H1 (cell line): ENCODE results near the gene YLPM1. TPM values are rescaled to one million over a fixed set of nuclear protein-coding genes. Genes with fewer than 3 reads are reported as not detected.

ENCODE experiments used
- CTCF ChIA-PET: fragments of 300-600 bp; sonication (Branson Sonifier 250); formaldehyde crosslinking; loops from one replicate; lab custom pipeline; 2021; ENCODE audit not compliant: partially characterized antibody; lab: Charles Lee
- POLR2A ChIA-PET: fragments of 300-600 bp; sonication (Branson Sonifier 250); formaldehyde crosslinking; loops from one replicate; lab custom pipeline; 2021; ENCODE audit warnings: inconsistent platforms; ENCODE audit not compliant: partially characterized antibody; lab: Charles Lee
- DNase-seq, 2 experiments: peaks; one replicate each; pipeline versions ENCODE4 v3.0.0 to v3.0.0-alpha.2; 2010 to 2022; ENCODE audit warnings: low spot score in 2 of 2, low read depth in 1 of 2, mixed read lengths in 1 of 2
- FAIRE-seq: peaks from 2 replicates; lab custom pipeline; 2011; peaks lifted over from hg19 to GRCh38; lab: Jason Lieb, UNC
- H2AFZ ChIP-seq: 2 replicates; pipeline ENCODE4 v1.8.1; 2012; ENCODE audit warnings: low read length, inconsistent platforms
- H2AK5ac ChIP-seq: 2 replicates; pipeline ENCODE4 v1.6.1; 2013; ENCODE audit warnings: low read depth, low read length
- H2BK120ac ChIP-seq: replicated peaks from 2 replicates; pipeline ENCODE3; 2013; ENCODE audit warnings: low read depth, low read length, inconsistent platforms
- H2BK12ac ChIP-seq: 2 replicates; pipeline ENCODE4 v1.6.1; 2013; ENCODE audit warnings: low read depth, low read length
- H2BK15ac ChIP-seq: 2 replicates; pipeline ENCODE4 v1.6.1; 2013; ENCODE audit warnings: low read length
- H2BK20ac ChIP-seq: 2 replicates; pipeline ENCODE4 v1.6.1; 2013; ENCODE audit warnings: low read length
- H2BK5ac ChIP-seq: 2 replicates; pipeline ENCODE4 v1.6.1; 2013; ENCODE audit warnings: low read depth, low read length
- H3K14ac ChIP-seq: 2 replicates; pipeline ENCODE4 v1.6.1; 2013; ENCODE audit warnings: inconsistent platforms; ENCODE audit not compliant: insufficient read length
- H3K18ac ChIP-seq: 2 replicates; pipeline ENCODE4 v1.6.1; 2013; ENCODE audit warnings: low read length; ENCODE audit errors: extremely low read depth
- H3K23ac ChIP-seq: 2 replicates; pipeline ENCODE4 v1.6.1; 2013; ENCODE audit warnings: inconsistent platforms; ENCODE audit not compliant: insufficient read length
- H3K23me2 ChIP-seq: 2 replicates; pipeline ENCODE4 v1.6.1; 2013; ENCODE audit warnings: low read depth, low read length
- H3K27ac ChIP-seq: 2 replicates; pipeline ENCODE4 v1.6.1; 2011; ENCODE audit warnings: low read depth, low read length, inconsistent platforms
- H3K27me3 ChIP-seq, 4 experiments: replicated peaks in 1 of 4; 1 replicate in 1 of 4; 2 replicates in 3 of 4; pipeline versions ENCODE4 v1.6.1 to v1.8.1; 2011 to 2013; ENCODE audit warnings: low read length in 3 of 4, mild to moderate bottlenecking in 3 of 4, inconsistent platforms in 2 of 4, mixed read lengths in 2 of 4, moderate library complexity in 1 of 4; ENCODE audit not compliant: control insufficient read depth in 3 of 4, insufficient read depth in 3 of 4; ENCODE audit errors: extremely low read depth in 1 of 4
- H3K36me3 ChIP-seq, 4 experiments: 2 replicates each; pipeline versions ENCODE4 v1.6.1 to v1.8.1; 2011 to 2013; ENCODE audit warnings: mild to moderate bottlenecking in 4 of 4, low read length in 3 of 4, moderate library complexity in 2 of 4, control low read depth in 1 of 4, inconsistent platforms in 1 of 4; ENCODE audit not compliant: insufficient read depth in 4 of 4, control insufficient read depth in 2 of 4
- H3K4ac ChIP-seq: replicated peaks from 2 replicates; pipeline ENCODE3; 2013; ENCODE audit warnings: low read length, low read depth, mixed read lengths, inconsistent platforms; ENCODE audit not compliant: insufficient read length
- H3K4me1 ChIP-seq, 4 experiments: replicated peaks in 1 of 4; 1 replicate in 1 of 4; 2 replicates in 3 of 4; pipeline versions ENCODE4 v1.6.1 to v1.8.1; 2011 to 2013; ENCODE audit warnings: low read length in 3 of 4, inconsistent platforms in 2 of 4, mixed read lengths in 1 of 4; ENCODE audit not compliant: insufficient read depth in 4 of 4, control insufficient read depth in 3 of 4
- H3K4me2 ChIP-seq, 2 experiments: 2 replicates each; pipeline versions ENCODE4 v1.6.1 to v1.8.1; 2011 to 2013; ENCODE audit warnings: low read depth in 2 of 2, low read length in 2 of 2, control low read depth in 1 of 2, inconsistent platforms in 1 of 2, mild to moderate bottlenecking in 1 of 2; ENCODE audit not compliant: insufficient read depth in 1 of 2
- H3K4me3 ChIP-seq, 4 experiments: fragments of 200-600, 300-600 bp in 1 of 4; sonication (generic), shearing (Covaris generic), sonication (Bioruptor Twin) in 1 of 4; 2 replicates each; pipeline versions ENCODE4 v1.5.1 to v1.8.1; 2011 to 2016; ENCODE audit warnings: low read length in 4 of 4, low read depth in 3 of 4, control low read depth in 2 of 4, inconsistent platforms in 2 of 4, mild to moderate bottlenecking in 2 of 4, mixed read lengths in 1 of 4, moderate library complexity in 1 of 4; ENCODE audit not compliant: insufficient read depth in 2 of 4; ENCODE audit errors: extremely low read depth in 1 of 4
- H3K56ac ChIP-seq: replicated peaks from 2 replicates; pipeline ENCODE3; 2013; ENCODE audit warnings: low read depth, mild to moderate bottlenecking, mixed read lengths, low read length, inconsistent platforms; ENCODE audit not compliant: insufficient read length
- H3K79me1 ChIP-seq: 2 replicates; pipeline ENCODE4 v1.6.1; 2013; ENCODE audit warnings: low read depth, low read length, control low read depth
- H3K79me2 ChIP-seq, 2 experiments: 2 replicates each; pipeline versions ENCODE4 v1.6.1 to v1.8.1; 2012 to 2013; ENCODE audit warnings: low read length in 2 of 2, mild to moderate bottlenecking in 2 of 2, inconsistent platforms in 1 of 2; ENCODE audit not compliant: insufficient read depth in 2 of 2, control insufficient read depth in 1 of 2
- H3K9ac ChIP-seq, 4 experiments: replicated peaks in 1 of 4; 1 replicate in 1 of 4; 2 replicates in 3 of 4; pipeline versions ENCODE4 v1.6.1 to v1.8.1; 2011 to 2013; ENCODE audit warnings: low read depth in 3 of 4, low read length in 3 of 4, control low read depth in 2 of 4, mild to moderate bottlenecking in 2 of 4, moderate library complexity in 2 of 4, inconsistent platforms in 1 of 4; ENCODE audit errors: extremely low read depth in 1 of 4
- H3K9me3 ChIP-seq, 2 experiments: 2 replicates each; pipeline versions ENCODE4 v1.6.1 to v1.8.1; 2012 to 2013; ENCODE audit warnings: mild to moderate bottlenecking in 2 of 2, moderate library complexity in 2 of 2, control low read depth in 1 of 2, inconsistent platforms in 1 of 2, low read depth in 1 of 2, low read length in 1 of 2, mixed read lengths in 1 of 2; ENCODE audit not compliant: insufficient read depth in 2 of 2
- H4K20me1 ChIP-seq, 2 experiments: replicated peaks in 1 of 2; 2 replicates each; pipeline versions ENCODE3 to v1.8.1; 2011 to 2013; ENCODE audit warnings: inconsistent platforms in 2 of 2, low read length in 2 of 2, mild to moderate bottlenecking in 1 of 2; ENCODE audit not compliant: insufficient read depth in 2 of 2, control insufficient read depth in 1 of 2
- H4K5ac ChIP-seq: 2 replicates; pipeline ENCODE4 v1.6.1; 2013; ENCODE audit warnings: low read length, low read depth, mixed read lengths, inconsistent platforms; ENCODE audit not compliant: insufficient read length
- H4K8ac ChIP-seq: 2 replicates; pipeline ENCODE4 v1.8.0; 2013; ENCODE audit warnings: mild to moderate bottlenecking, moderate library complexity, low read length, inconsistent platforms; ENCODE audit not compliant: insufficient read depth; ENCODE audit errors: extremely low read depth
- H4K91ac ChIP-seq: replicated peaks from 2 replicates; pipeline ENCODE3; 2013; ENCODE audit warnings: low read length, mixed read lengths, inconsistent platforms; ENCODE audit not compliant: insufficient read length
- ATF2 ChIP-seq: IDR thresholded peaks from 2 replicates; pipeline ENCODE4 v1.6.1; 2012; ENCODE audit warnings: low read length, inconsistent platforms
- CBX5 ChIP-seq: fragments of 300-800, 300-1000 bp; sonication (generic); IDR thresholded peaks from 2 replicates; pipeline ENCODE4 v1.7.1; 2016; ENCODE audit warnings: antibody characterized with exemption, low read length, low read depth
- EZH2 ChIP-seq: fragments of 200-600 bp; sonication (generic); IDR thresholded peaks from 2 replicates; pipeline ENCODE4 v1.7.1; 2012; ENCODE audit warnings: low read depth, mild to moderate bottlenecking, moderate library complexity, low read length, inconsistent platforms; ENCODE audit not compliant: severe bottlenecking
- FOSL1 ChIP-seq: IDR thresholded peaks from 2 replicates; pipeline ENCODE4 v1.6.1; 2011; ENCODE audit warnings: mild to moderate bottlenecking, low read depth, low read length, moderate library complexity; ENCODE audit not compliant: insufficient read depth
- GABPA ChIP-seq: IDR thresholded peaks from 2 replicates; pipeline ENCODE4 v1.6.1; 2011; ENCODE audit warnings: mild to moderate bottlenecking, low read length, moderate library complexity, borderline replicate concordance; ENCODE audit not compliant: insufficient read depth
- POLR2A ChIP-seq, 2 experiments: IDR thresholded peaks; 1 replicate in 1 of 2; 2 replicates in 1 of 2; pipeline ENCODE4 v1.6.1; 2011; ENCODE audit warnings: low read depth in 2 of 2, low read length in 2 of 2, mild to moderate bottlenecking in 2 of 2; ENCODE audit errors: control extremely low read depth in 1 of 2
- POU5F1 ChIP-seq: IDR thresholded peaks from 2 replicates; pipeline ENCODE4 v1.6.1; 2011; ENCODE audit warnings: low read depth, mild to moderate bottlenecking, low read length, moderate library complexity
- RAD21 ChIP-seq, 2 experiments: IDR thresholded peaks in 1 of 2; conservative IDR thresholded peaks in 1 of 2; 2 replicates each; pipeline ENCODE4 v1.6.1; 2011; ENCODE audit warnings: low read depth in 2 of 2, low read length in 2 of 2, improper control_type of control experiment in 1 of 2, inconsistent platforms in 1 of 2, mild to moderate bottlenecking in 1 of 2, moderate library complexity in 1 of 2
- SP1 ChIP-seq: IDR thresholded peaks from 2 replicates; pipeline ENCODE4 v1.6.1; 2011; ENCODE audit warnings: low read depth, low read length
- SP2 ChIP-seq: IDR thresholded peaks from 2 replicates; pipeline ENCODE4 v1.6.1; 2012; ENCODE audit warnings: mild to moderate bottlenecking, low read length, inconsistent platforms
- TBP ChIP-seq: IDR thresholded peaks from 2 replicates; pipeline ENCODE4 v1.6.1; 2011; ENCODE audit warnings: low read depth, low read length, improper control_type of control experiment
- ZNF274 ChIP-seq: IDR thresholded peaks from 2 replicates; pipeline ENCODE4 v1.7.0; 2012; ENCODE audit warnings: low read length, borderline replicate concordance; ENCODE audit errors: extremely low read depth
- WGBS, 2 experiments: shearing (Covaris generic) in 1 of 2; methylation state at CpG; one replicate each; pipeline versions ENCODE4 v1.1.6 to v1.1.7; 2013 to 2015; ENCODE audit warnings: low lambda C conversion rate in 2 of 2, mixed read lengths in 2 of 2, inconsistent platforms in 1 of 2, low coverage in 1 of 2, missing lambda C conversion rate in 1 of 2; ENCODE audit not compliant: insufficient replicate concordance in 2 of 2, insufficient coverage in 1 of 2, insufficient read length in 1 of 2; ENCODE audit errors: extremely low coverage in 1 of 2, missing lambda C conversion rate in 1 of 2; 5-methylcytosine and 5-hydroxymethylcytosine counted together
- polyA plus RNA-seq, 7 experiments: library from polyadenylated mRNA; depleted of rRNA in 3 of 7; stranded (reverse) in 5 of 7; unstranded in 2 of 7; fragments of >200 nt in 5 of 7; fragments of 200-250 nt in 2 of 7; gene quantifications; 1 replicate in 5 of 7; 2 replicates in 1 of 7; 4 replicates in 1 of 7; pipeline versions ENCODE4 v1.2.1 to v1.2.3, GENCODE V29; 2011 to 2013; ENCODE audit warnings: missing spikeins in 2 of 7, mixed read lengths in 2 of 7
- total RNA-seq: library from RNA; stranded (reverse); fragmentation: NEBNext Ultra II Directional; extraction: Animal tissue kit (Norgen Biotek cat#: 25700); gene quantifications from 2 replicates; pipeline ENCODE4 v1.2.1, GENCODE V29; 2021
- TF ChIP-seq, protein P1 (sequence below): IDR thresholded peaks from 2 replicates; pipeline ENCODE4 v1.6.1; 2012; ENCODE audit warnings: inconsistent platforms

The YLPM1 gene
- total and polyA plus RNA-seq, 2 of the 8 experiments (the other 6 are each of a cell fraction or from before 2014, with no cell fraction given) = 13.5 to 71.7 TPM

DNA sequence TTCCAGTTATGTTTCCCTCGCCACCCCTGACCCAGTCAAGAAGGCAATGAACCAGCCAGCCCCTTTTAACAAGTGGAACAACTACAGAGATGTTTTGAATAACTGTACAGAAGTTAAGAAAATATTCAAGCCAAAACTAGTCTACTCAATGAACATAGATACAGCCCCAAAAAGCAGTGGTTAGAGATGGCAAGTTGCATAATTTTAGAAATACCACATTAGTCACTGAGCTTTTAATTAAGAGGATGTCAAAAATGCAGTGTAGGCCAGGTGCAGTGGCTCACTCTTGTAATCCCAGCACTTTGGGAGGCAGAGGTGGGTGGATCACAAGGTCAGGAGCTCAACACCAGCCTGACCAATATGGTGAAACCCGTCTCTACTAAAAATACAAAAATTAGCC lies 85.7 kb downstream of the YLPM1 start:
- H3K4me1 ChIP-seq = no peaks in the 10 kb centered on the region
- ChIA-PET CTCF (interaction anchor here (0.5 to 18.3 kb wide), 3 partner anchors 13 to 117 kb away, joined by 3 to 509 read pairs (median 46); no protein-coding TSS in a partner anchor), POLR2A (interaction anchor here (1.5 kb wide), 1 partner anchor 10 kb away, joined by 4 read pairs; no protein-coding TSS in a partner anchor)
- H3K27ac ChIP-seq = no peak overlapping the region
- no peak overlapping the region for H3K23ac ChIP-seq
- H3K56ac ChIP-seq = no peak overlapping the region
- no peaks in the 10 kb centered on the region for H3K23me2 ChIP-seq
- no peak overlapping the region for H2AK5ac ChIP-seq
- no peak overlapping the region for H3K4me2 ChIP-seq
- no peak overlapping the region for H4K5ac ChIP-seq
- no peak overlapping the region for H3K4ac ChIP-seq
- no peak overlapping the region for H3K9ac ChIP-seq
- H2BK5ac ChIP-seq = no peak overlapping the region
- 88% methylated on average over 2 of the region's 2 CpGs; no CpG with 5 or more reads in 1 of the 2 experiments for WGBS, 2 experiments
- FAIRE-seq (no peak), DNase-seq (no peak)
- H2BK12ac ChIP-seq = no peak overlapping the region
- H2BK15ac ChIP-seq = no peak overlapping the region
- no peaks in the 10 kb centered on the region for H3K79me2 ChIP-seq
- H3K27me3 ChIP-seq = no peaks in the 10 kb centered on the region
- no peak overlapping the region for H2AFZ ChIP-seq
- H2BK20ac ChIP-seq = no peak overlapping the region
- H3K4me3 ChIP-seq = no peak overlapping the region
- H3K9me3 ChIP-seq = no peaks in the 10 kb centered on the region
- H4K91ac ChIP-seq = no peak overlapping the region
- H2BK120ac ChIP-seq = no peak overlapping the region
- no peak overlapping the region for H4K8ac ChIP-seq
- H3K18ac ChIP-seq = no peak overlapping the region
- H3K14ac ChIP-seq = no peak overlapping the region
- no peaks in the 10 kb centered on the region for H3K36me3 ChIP-seq
- H4K20me1 ChIP-seq = no peaks in the 10 kb centered on the region
- no peaks in the 10 kb centered on the region for H3K79me1 ChIP-seq
- TF ChIP-seq, protein P1, sequence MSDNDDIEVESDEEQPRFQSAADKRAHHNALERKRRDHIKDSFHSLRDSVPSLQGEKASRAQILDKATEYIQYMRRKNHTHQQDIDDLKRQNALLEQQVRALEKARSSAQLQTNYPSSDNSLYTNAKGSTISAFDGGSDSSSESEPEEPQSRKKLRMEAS = no peak
- TF ChIP-seq EZH2 = no peak
- TF ChIP-seq SP2 = no peak
- no peak for TF ChIP-seq POLR2A (IDR thresholded peaks at IDR 0.05; ENCODE audit: control extremely low read depth in 1 of 2, low read depth in 2 of 2, low read length in 2 of 2)
- no peak for TF ChIP-seq TBP
- no peak for TF ChIP-seq FOSL1
- TF ChIP-seq ATF2 = no peak
- TF ChIP-seq ZNF274 = no peak
- TF ChIP-seq RAD21 (IDR thresholded peaks at IDR 0.05 in 1 of 2, conservative IDR thresholded peaks at IDR 0.05 in 1 of 2; ENCODE audit: low read depth in 2 of 2, low read length in 2 of 2) = no peak
- TF ChIP-seq SP1 = no peak
- no peak for TF ChIP-seq CBX5
- TF ChIP-seq POU5F1 = no peak
- no peak for TF ChIP-seq GABPA
